Small intestine (tissue), 7 donors: ENCODE results near the gene TCF25. TPM values are rescaled to one million over a fixed set of nuclear protein-coding genes. Genes with fewer than 3 reads are reported as not detected.

Experiments
- DNase-seq, 2 donors: peaks; one replicate each; pipeline versions ENCODE4 v3.0.0 to v3.0.0-alpha.2; 2013
- FAIRE-seq: peaks from 2 replicates; lab custom pipeline; 2012; peaks lifted over from hg19 to GRCh38; lab: Jason Lieb, UNC
- H3K27ac ChIP-seq, 3 donors: one replicate each; pipeline ENCODE4 v1.5.1; 2013; ENCODE audit warnings: low read length in 2 of 3, mild to moderate bottlenecking in 2 of 3, control low read depth in 1 of 3, inconsistent platforms in 1 of 3, low read depth in 1 of 3, moderate library complexity in 1 of 3
- H3K27me3 ChIP-seq, 3 donors: one replicate each; pipeline ENCODE4 v1.6.1; 2013; ENCODE audit warnings: low read length in 3 of 3, inconsistent platforms in 1 of 3; ENCODE audit not compliant: control insufficient read depth in 3 of 3, insufficient read depth in 3 of 3
- H3K36me3 ChIP-seq, 3 donors: one replicate each; pipeline ENCODE4 v1.6.1; 2013; ENCODE audit warnings: low read length in 3 of 3, inconsistent platforms in 1 of 3, low read depth in 1 of 3, mild to moderate bottlenecking in 1 of 3, moderate library complexity in 1 of 3; ENCODE audit not compliant: control insufficient read depth in 3 of 3, insufficient read depth in 2 of 3
- H3K4me1 ChIP-seq, 3 donors: one replicate each; pipeline ENCODE4 v1.6.1; 2013; ENCODE audit warnings: low read length in 2 of 3, inconsistent platforms in 1 of 3, low read depth in 1 of 3, mild to moderate bottlenecking in 1 of 3, moderate library complexity in 1 of 3; ENCODE audit not compliant: control insufficient read depth in 3 of 3, insufficient read depth in 2 of 3
- H3K4me3 ChIP-seq, 3 donors: one replicate each; pipeline ENCODE4 v1.5.1; 2013; ENCODE audit warnings: low read length in 3 of 3, control low read depth in 1 of 3, inconsistent platforms in 1 of 3, low read depth in 1 of 3, mild to moderate bottlenecking in 1 of 3, moderate library complexity in 1 of 3
- H3K9me3 ChIP-seq, 2 donors: one replicate each; pipeline ENCODE4 v1.6.1; 2013; ENCODE audit warnings: low read depth in 1 of 2, low read length in 1 of 2; ENCODE audit not compliant: control insufficient read depth in 2 of 2, insufficient read depth in 1 of 2
- WGBS, 3 donors: extraction: QIAGEN DNeasy Blood & Tissue Kit; methylation state at CpG; one replicate each; pipeline ENCODE4 v1.1.7; 2013; 5-methylcytosine and 5-hydroxymethylcytosine counted together
- polyA plus RNA-seq, 4 donors: library from polyadenylated mRNA; stranded (reverse) in 3 of 4; unstranded in 1 of 4; fragments of 200-250 nt in 3 of 4; fragments of 120-200 nt in 1 of 4; gene quantifications; one replicate each; pipeline versions ENCODE4 v1.2.1 to v1.2.3, GENCODE V29; 2013
- donor health status: healthy with polysubstance abuse.
- donor health status: control.
- donor health status: control.
- donor health status: Bipolar disorder and iron deficiency.
- donor health status: healthy.

TCF25 gene
- polyA plus RNA-seq, 4 donors: 123 to 356 (median 167) TPM

- Histone ChIP-seq H3K27ac (peak overlapping the region; percentile 32 to 89 (median 70)), H3K4me3 (peak overlapping the region in 1 of 3 donors; percentile 54), H3K27me3 (peaks cover 0 to 80% (median 1%) of the 10 kb centered on the region in 3 donors), H3K9me3 (no peaks in the 10 kb centered on the region), H3K4me1 (peaks cover 2 to 45% (median 22%) of the 10 kb centered on the region in 3 donors), H3K36me3 (no peaks in the 10 kb centered on the region)
- FAIRE-seq (no peak), DNase-seq (peak in 1 of 2 donors; percentile 49)
- 5 to 11% (median 6%) methylated on average over 22 of the region's 22 CpGs for WGBS, 3 donors
These were observed 48.5 kb downstream of the TCF25 start for GRCh38 chr16:89921702-89922476.

GRCh38 chr16:89922477-89922883, 49.1 kb downstream of the TCF25 start:
- Histone ChIP-seq H3K4me3 (peak overlapping the region; percentile 31 to 56 (median 54)), H3K36me3 (no peaks in the 10 kb centered on the region), H3K9me3 (no peaks in the 10 kb centered on the region), H3K4me1 (peaks cover 2 to 45% (median 22%) of the 10 kb centered on the region in 3 donors), H3K27me3 (peaks cover 0 to 80% (median 1%) of the 10 kb centered on the region in 3 donors), H3K27ac (peak overlapping the region; percentile 6 to 89 (median 70))
- WGBS, 3 donors: 0 to 1% (median 0%) methylated on average over 23 to 31 of the region's 31 CpGs
- FAIRE-seq: no peak
- DNase-seq: peak in 1 of 2 donors; percentile 60

DNA sequence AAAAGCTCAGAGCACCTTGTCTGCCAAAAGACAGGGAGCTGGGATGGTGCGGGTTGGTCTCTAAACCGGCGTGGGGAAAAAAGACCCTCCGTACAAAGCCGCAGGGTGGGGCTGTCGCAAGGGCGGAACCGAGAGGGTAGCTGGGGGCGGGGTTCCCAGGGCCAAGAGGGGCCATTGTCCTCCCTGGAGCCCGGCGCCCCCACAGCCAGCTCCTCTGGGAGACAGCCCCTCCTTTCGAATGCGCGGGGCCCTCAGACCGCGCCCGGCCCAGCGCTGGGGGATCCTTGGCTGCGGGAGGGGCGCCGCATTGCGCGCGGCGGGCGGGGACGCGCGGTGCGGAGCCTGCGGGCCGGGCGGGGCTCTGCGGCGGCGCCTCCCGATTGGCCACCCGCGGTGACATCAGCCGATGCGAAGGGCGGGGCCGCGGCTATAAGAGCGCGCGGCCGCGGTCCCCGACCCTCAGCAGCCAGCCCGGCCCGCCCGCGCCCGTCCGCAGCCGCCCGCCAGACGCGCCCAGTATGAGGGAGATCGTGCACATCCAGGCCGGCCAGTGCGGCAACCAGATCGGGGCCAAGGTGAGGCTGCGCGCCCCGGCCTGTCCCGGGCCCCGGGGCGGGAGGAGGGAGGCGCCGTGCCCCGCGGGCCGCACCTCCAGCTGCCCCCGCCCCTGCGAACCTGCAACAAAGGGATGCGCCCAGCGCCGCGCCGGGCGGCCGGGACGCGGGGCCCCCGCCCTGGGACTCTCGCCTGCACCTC, 49.7 kb downstream of the TCF25 start, which contains the start of gene TUBB3:
TSS of gene TUBB3 (plus strand) at position 459 of the 756 bp plus-strand sequence. CDS start at position 519, 60 bp downstream.
- peaks cover 2 to 39% (median 22%) of the 10 kb centered on the region in 3 donors for H3K4me1 ChIP-seq
- peak within 1 kb of the TSS; percentile 6 to 89 (median 70) for H3K27ac ChIP-seq
- no peaks in the 10 kb centered on the region for H3K9me3 ChIP-seq
- peak within 1 kb of the TSS; percentile 34 to 56 (median 54) for H3K4me3 ChIP-seq
- DNase-seq (peak; percentile 43 to 77), FAIRE-seq (no peak)
- H3K36me3 ChIP-seq: no peaks in the 10 kb centered on the region
- peaks cover 0 to 80% (median 1%) of the 10 kb centered on the region in 3 donors for H3K27me3 ChIP-seq
- 1% methylated on average over 42 to 88 of the region's 88 CpGs for WGBS, 3 donors

- H3K27ac ChIP-seq: no peak overlapping the region
- H3K27me3 ChIP-seq: peaks cover 0 to 74% (median 1%) of the 10 kb centered on the region in 3 donors
- H3K9me3 ChIP-seq: no peaks in the 10 kb centered on the region
- 2 to 4% (median 2%) methylated on average over 23 to 41 of the region's 41 CpGs for WGBS, 3 donors
- H3K36me3 ChIP-seq: no peaks in the 10 kb centered on the region
- H3K4me3 ChIP-seq: peak overlapping the region; percentile 28 to 56 (median 34)
- DNase-seq (no peak), FAIRE-seq (no peak)
- peaks cover 2 to 32% (median 17%) of the 10 kb centered on the region in 3 donors for H3K4me1 ChIP-seq
These were observed 50.4 kb downstream of the TCF25 start for GRCh38 chr16:89923640-89924296.

- Histone ChIP-seq H3K4me1 (peaks cover 2 to 29% (median 17%) of the 10 kb centered on the region in 3 donors), H3K27me3 (peaks cover 0 to 67% (median 1%) of the 10 kb centered on the region in 3 donors), H3K36me3 (no peaks in the 10 kb centered on the region), H3K9me3 (no peaks in the 10 kb centered on the region), H3K4me3 (peak overlapping the region in 1 of 3 donors; percentile 28), H3K27ac (no peak overlapping the region)
- DNase-seq (peak in 1 of 2 donors; percentile 50), FAIRE-seq (no peak)
- 2 to 3% (median 2%) methylated on average over 11 to 14 of the region's 14 CpGs for WGBS, 3 donors
These were observed 51.0 kb downstream of the TCF25 start for GRCh38 chr16:89924297-89924924.

DNA sequence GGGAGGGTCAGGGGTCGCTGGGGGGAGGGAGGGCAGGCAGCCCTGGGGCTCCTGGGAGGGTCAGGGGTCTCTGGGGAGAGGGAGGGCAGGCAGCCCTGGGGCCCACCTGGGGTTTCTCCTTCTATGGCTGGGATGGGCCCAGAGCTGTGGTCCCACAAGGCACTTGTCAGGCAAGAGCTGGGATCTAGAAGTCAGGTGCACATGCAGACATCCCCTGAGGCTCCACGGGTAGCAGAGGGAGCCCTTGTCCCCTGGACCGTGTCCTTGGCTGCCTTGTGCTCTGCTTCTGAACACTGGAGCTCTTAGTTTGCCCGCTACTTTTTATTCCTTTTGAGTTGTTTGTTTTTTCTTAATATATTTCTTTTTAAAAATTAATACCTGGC, 51.5 kb downstream of the TCF25 start:
- FAIRE-seq (no peak), DNase-seq (no peak)
- 23 to 28% (median 26%) methylated on average over 3 to 4 of the region's 4 CpGs for WGBS, 3 donors
- Histone ChIP-seq H3K27ac (no peak overlapping the region), H3K4me3 (no peak overlapping the region), H3K36me3 (no peaks in the 10 kb centered on the region), H3K4me1 (peaks cover 2 to 29% (median 17%) of the 10 kb centered on the region in 3 donors), H3K27me3 (peaks cover 0 to 62% (median 1%) of the 10 kb centered on the region in 3 donors), H3K9me3 (no peaks in the 10 kb centered on the region)

- Histone ChIP-seq H3K27ac (no peak overlapping the region), H3K9me3 (no peaks in the 10 kb centered on the region), H3K4me1 (peaks cover 2 to 29% (median 17%) of the 10 kb centered on the region in 3 donors), H3K4me3 (peak overlapping the region; percentile 27 to 51 (median 32)), H3K27me3 (peaks cover 0 to 55% (median 1%) of the 10 kb centered on the region in 3 donors), H3K36me3 (no peaks in the 10 kb centered on the region)
- FAIRE-seq (no peak), DNase-seq (no peak)
- WGBS, 3 donors: 1 to 2% (median 1%) methylated on average over 25 to 42 of the region's 42 CpGs
These were observed 52.2 kb downstream of the TCF25 start for GRCh38 chr16:89925596-89926079.
